Fibroblast of mammary gland (primary cell): ENCODE results near the gene ARHGAP15.

Source experiments
- DNase-seq: peaks from one replicate; pipeline ENCODE4 v3.0.0-alpha.2; 2010; ENCODE audit warnings: low read depth
- H3K4me3 ChIP-seq: 2 replicates; pipeline ENCODE4 v1.5.1; 2011; ENCODE audit warnings: low read depth, mild to moderate bottlenecking, low read length, moderate library complexity; ENCODE audit not compliant: control insufficient read depth
- TF ChIP-seq, protein P1 (sequence below): conservative IDR thresholded peaks from 2 replicates; pipeline ENCODE4 v1.5.1; 2011; ENCODE audit warnings: low read depth, low read length, inconsistent platforms; ENCODE audit not compliant: control insufficient read depth, insufficient read depth

Gene ARHGAP15

DNA sequence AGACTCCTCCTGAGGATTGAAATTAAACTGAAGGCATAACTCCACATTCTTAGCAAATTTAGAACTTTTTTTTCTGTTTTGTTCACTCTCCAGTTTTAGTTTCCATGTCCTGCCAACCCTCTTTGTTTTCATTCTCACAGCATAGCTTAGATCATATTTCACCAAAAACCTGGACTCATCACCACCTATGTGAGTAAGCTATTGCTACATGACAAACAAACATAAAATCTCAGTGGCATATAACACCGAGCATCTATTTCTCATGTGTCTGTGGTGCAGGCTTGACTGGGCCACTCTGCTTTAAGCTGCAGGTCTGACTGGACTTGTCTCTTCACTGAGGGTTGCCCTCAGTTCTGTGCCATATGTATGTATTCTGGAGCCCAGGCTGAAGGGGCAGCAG, 385.2 kb downstream of the ARHGAP15 start:
- TF ChIP-seq, protein P1, sequence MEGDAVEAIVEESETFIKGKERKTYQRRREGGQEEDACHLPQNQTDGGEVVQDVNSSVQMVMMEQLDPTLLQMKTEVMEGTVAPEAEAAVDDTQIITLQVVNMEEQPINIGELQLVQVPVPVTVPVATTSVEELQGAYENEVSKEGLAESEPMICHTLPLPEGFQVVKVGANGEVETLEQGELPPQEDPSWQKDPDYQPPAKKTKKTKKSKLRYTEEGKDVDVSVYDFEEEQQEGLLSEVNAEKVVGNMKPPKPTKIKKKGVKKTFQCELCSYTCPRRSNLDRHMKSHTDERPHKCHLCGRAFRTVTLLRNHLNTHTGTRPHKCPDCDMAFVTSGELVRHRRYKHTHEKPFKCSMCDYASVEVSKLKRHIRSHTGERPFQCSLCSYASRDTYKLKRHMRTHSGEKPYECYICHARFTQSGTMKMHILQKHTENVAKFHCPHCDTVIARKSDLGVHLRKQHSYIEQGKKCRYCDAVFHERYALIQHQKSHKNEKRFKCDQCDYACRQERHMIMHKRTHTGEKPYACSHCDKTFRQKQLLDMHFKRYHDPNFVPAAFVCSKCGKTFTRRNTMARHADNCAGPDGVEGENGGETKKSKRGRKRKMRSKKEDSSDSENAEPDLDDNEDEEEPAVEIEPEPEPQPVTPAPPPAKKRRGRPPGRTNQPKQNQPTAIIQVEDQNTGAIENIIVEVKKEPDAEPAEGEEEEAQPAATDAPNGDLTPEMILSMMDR: no peak
- DNase-seq: peak; percentile 14
- H3K4me3 ChIP-seq: no peak overlapping the region

- no peak for DNase-seq
- TF ChIP-seq, protein P1: no peak
- no peak overlapping the region for H3K4me3 ChIP-seq
Measured at GRCh38 chr2:143515318-143515717, 386.1 kb downstream of the ARHGAP15 start.

DNA sequence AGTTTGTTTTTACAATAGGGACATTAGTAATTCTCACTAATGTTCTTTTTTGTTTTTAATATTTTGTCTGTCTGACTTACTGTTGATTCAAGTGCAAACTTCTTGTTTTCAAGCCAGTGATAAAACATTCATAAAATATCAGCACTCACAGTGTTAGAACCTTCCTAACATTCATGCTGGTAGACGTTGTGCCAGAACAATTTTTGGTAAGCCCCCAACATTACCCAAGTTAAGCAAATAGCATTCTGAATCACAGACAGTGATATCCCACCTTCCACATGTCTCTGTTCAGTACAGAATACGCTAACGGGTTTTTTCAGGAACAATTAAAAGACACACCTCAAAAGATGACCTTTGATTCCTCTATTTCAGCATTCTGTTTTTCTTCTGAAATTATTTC, 390.3 kb downstream of the ARHGAP15 start:
- no peak overlapping the region for H3K4me3 ChIP-seq
- TF ChIP-seq, protein P1: no peak
- DNase-seq: no peak

- no peak for DNase-seq
- TF ChIP-seq, protein P1: no peak
Measured at GRCh38 chr2:143521396-143521795, 392.2 kb downstream of the ARHGAP15 start.

DNA sequence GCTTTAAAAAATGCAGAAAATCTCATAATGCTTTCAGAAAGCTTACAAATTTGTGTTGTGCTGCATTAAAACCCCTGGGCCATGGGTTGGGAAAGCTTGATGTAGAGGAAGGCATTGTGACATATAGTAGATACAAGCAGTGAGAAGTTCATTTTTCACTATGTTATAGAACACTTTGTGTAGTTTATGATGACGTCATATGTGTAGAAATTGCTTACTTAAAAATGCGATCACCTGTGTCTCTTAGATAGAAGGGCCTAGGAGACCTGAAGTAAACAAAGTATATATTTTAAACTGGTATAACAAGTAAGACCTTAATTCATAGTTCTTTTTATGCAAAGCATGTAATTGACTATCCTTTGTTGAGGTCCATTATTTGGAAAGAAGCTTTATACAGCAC, 393.5 kb downstream of the ARHGAP15 start:
- no peak for DNase-seq
- no peak overlapping the region for H3K4me3 ChIP-seq
- TF ChIP-seq, protein P1: no peak

More at GRCh38 chr2:143521396-143521795, 392.2 kb downstream of the ARHGAP15 start:
- H3K4me3 ChIP-seq: no peak overlapping the region

DNA sequence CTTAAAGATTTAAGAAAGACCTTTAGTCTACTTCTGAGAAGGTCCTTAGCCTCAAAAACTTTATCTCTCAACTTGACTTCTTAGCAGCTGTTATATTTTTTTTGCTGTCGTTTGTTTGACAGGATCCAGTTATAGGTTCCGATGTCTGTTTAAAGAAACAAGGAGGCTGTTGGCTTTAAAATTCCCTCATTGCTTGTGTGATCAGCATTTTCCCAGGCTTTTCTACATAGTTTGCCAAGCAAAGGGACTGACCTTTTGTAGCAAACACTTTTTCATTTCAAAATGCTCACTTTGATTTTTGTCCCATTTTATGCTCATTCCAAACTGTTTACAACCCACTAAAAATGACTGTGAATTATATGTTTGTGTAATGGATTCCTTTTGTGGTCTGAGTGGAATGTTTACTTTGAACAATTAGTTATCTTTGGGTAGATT, 394.9 kb downstream of the ARHGAP15 start:
- TF ChIP-seq, protein P1: no peak
- peak; percentile 61 for DNase-seq
- no peak overlapping the region for H3K4me3 ChIP-seq
